Nucleus accumbens (tissue), 56 donors: ENCODE results near the gene ABI3.

Experiments used
- DNase-seq, 56 donors: peaks; one replicate each; lab custom pipeline; 2025; lab: John Stamatoyannopoulos, UW

ABI3 gene

GRCh38 chr17:49195751-49196150 is 14.8 kb upstream of the ABI3 start:
- no peak for DNase-seq

- no peak for DNase-seq
Measured at GRCh38 chr17:49196520-49196919, 14.0 kb upstream of the ABI3 start.

- no peak for DNase-seq
Measured at GRCh38 chr17:49197346-49197998, 13.0 kb upstream of the ABI3 start.

GRCh38 chr17:49198211-49198610 is 12.3 kb upstream of the ABI3 start:
- DNase-seq = no peak

GRCh38 chr17:49200423-49201083 is 10.0 kb upstream of the ABI3 start:
- DNase-seq = no peak

- DNase-seq = no peak
Measured at GRCh38 chr17:49201481-49201927, 9.0 kb upstream of the ABI3 start.

GRCh38 chr17:49203796-49204195 is 6.7 kb upstream of the ABI3 start:
- no peak for DNase-seq

- DNase-seq = no peak
Measured at GRCh38 chr17:49204516-49204915, 6.0 kb upstream of the ABI3 start.

GRCh38 chr17:49209061-49209571 is 1.4 kb upstream of the ABI3 start:
- no peak for DNase-seq

GRCh38 chr17:49213399-49213798 is 2.9 kb downstream of the ABI3 start:
- DNase-seq = no peak

GRCh38 chr17:49213847-49214246 is 3.3 kb downstream of the ABI3 start:
- DNase-seq = no peak

GRCh38 chr17:49214676-49215360 is 4.3 kb downstream of the ABI3 start:
- DNase-seq = peak in 6 of 56 donors; percentile 5 to 25 (median 14)

GRCh38 chr17:49216482-49216881 is 6.0 kb downstream of the ABI3 start:
- no peak for DNase-seq

- peak in 7 of 56 donors; percentile 4 to 35 (median 16) for DNase-seq
Measured at GRCh38 chr17:49216953-49217650, 6.6 kb downstream of the ABI3 start.

- DNase-seq = peak in 21 of 56 donors; percentile 6 to 53 (median 16)
Measured at GRCh38 chr17:49217651-49218413, 7.3 kb downstream of the ABI3 start.

GRCh38 chr17:49218941-49219913 is 8.7 kb downstream of the ABI3 start:
- DNase-seq = peak in 9 of 56 donors; percentile 9 to 21 (median 17)

- no peak for DNase-seq
Measured at GRCh38 chr17:49219987-49220386, 9.5 kb downstream of the ABI3 start.

- DNase-seq = no peak
Measured at GRCh38 chr17:49223168-49223516, 12.6 kb downstream of the ABI3 start.
